ENCODE results near the gene FKBP15. TPM values are rescaled to one million over a fixed set of nuclear protein-coding genes. Genes with fewer than 3 reads are reported as not detected.

Gene FKBP15
- polyA plus RNA-seq, 1 donor from 2014 or later: 12.1 TPM

DNA sequence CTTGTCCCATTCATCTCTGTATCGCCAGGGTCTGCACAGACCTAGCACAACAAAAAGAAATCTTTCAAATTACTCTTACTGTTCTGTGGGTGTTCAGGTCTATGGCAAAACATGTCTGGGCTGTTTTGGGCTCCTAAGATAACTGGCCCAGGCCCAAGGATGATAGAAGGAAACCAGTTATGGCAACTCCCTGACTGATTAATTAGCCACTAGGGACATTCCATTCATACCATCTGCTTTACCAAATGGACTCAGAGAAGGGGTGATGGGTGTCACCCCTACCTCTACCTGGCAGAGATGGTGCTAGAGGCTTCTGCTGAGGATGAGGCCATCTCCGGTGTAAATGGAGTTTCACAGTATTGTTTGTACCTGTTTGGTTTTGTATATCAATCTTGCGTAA, 68.4 kb downstream of the FKBP15 start:
- no peak overlapping the region for H3K4me2 ChIP-seq (ENCODE audit: low read length)

DNA sequence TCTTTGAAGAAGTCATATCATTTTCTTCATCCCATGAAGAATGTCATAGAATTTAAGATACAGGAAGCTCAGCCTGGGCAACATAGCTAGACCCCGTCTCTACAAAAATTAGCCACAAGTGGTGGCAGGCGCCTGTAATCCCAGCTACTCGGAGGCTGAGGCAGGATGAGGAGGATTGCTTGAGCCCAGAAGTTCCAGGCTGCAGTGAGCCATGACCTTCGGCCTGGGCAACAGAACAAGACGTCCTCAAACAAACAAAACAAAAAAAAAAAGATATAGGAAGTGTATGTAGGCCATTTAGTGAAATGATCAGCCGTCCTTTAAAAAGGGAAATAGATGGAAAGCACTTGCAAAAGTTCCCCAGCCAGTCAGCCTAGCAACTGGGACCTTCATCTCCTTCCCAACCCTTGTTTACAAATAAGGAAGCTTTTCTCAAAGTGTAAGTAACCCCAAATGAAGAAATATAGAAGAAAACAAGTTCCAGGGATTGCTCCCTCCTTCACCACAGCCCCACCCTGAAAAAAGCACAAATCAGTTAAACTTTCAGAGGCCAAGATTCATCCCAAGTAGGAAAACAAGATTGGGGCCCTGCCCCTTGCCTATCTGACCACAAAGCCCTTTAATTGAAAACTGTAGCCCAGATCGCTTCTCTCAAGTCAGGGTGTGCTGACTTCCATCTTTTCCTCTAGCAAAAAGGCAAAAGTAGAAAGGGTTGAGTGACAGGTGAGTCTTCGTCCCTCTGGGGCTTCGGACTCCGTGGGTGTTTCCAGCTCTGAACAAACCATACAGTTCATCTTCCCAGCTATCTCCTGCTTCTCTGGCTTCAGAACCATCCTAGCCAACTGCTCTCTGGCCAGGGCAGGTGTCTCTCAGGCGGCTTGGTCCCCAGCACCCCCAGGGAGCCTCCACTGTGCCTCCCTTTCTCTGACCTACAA, 69.1 kb downstream of the FKBP15 start:
- TF ChIP-seq MXI1 (conservative IDR thresholded peaks at IDR 0.05; ENCODE audit: poor library complexity, severe bottlenecking) (no peak), EZH2 (IDR thresholded peaks at IDR 0.05; ENCODE audit: borderline replicate concordance, insufficient read depth, low read length, poor library complexity, severe bottlenecking) (no peak), RAD21 (conservative IDR thresholded peaks at IDR 0.05) (no peak), POLR2AphosphoS5 (IDR thresholded peaks at IDR 0.05) (no peak), TAF1 (IDR thresholded peaks at IDR 0.05; ENCODE audit: low read depth) (no peak), EP300 (conservative IDR thresholded peaks at IDR 0.05; ENCODE audit: poor library complexity, severe bottlenecking) (no peak), SMC3 (conservative IDR thresholded peaks at IDR 0.05; ENCODE audit: poor library complexity) (no peak)
- TF ChIP-seq, protein P1, sequence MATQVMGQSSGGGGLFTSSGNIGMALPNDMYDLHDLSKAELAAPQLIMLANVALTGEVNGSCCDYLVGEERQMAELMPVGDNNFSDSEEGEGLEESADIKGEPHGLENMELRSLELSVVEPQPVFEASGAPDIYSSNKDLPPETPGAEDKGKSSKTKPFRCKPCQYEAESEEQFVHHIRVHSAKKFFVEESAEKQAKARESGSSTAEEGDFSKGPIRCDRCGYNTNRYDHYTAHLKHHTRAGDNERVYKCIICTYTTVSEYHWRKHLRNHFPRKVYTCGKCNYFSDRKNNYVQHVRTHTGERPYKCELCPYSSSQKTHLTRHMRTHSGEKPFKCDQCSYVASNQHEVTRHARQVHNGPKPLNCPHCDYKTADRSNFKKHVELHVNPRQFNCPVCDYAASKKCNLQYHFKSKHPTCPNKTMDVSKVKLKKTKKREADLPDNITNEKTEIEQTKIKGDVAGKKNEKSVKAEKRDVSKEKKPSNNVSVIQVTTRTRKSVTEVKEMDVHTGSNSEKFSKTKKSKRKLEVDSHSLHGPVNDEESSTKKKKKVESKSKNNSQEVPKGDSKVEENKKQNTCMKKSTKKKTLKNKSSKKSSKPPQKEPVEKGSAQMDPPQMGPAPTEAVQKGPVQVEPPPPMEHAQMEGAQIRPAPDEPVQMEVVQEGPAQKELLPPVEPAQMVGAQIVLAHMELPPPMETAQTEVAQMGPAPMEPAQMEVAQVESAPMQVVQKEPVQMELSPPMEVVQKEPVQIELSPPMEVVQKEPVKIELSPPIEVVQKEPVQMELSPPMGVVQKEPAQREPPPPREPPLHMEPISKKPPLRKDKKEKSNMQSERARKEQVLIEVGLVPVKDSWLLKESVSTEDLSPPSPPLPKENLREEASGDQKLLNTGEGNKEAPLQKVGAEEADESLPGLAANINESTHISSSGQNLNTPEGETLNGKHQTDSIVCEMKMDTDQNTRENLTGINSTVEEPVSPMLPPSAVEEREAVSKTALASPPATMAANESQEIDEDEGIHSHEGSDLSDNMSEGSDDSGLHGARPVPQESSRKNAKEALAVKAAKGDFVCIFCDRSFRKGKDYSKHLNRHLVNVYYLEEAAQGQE (IDR thresholded peaks at IDR 0.05; ENCODE audit: borderline replicate concordance): no peak
- TF ChIP-seq, protein P2, sequence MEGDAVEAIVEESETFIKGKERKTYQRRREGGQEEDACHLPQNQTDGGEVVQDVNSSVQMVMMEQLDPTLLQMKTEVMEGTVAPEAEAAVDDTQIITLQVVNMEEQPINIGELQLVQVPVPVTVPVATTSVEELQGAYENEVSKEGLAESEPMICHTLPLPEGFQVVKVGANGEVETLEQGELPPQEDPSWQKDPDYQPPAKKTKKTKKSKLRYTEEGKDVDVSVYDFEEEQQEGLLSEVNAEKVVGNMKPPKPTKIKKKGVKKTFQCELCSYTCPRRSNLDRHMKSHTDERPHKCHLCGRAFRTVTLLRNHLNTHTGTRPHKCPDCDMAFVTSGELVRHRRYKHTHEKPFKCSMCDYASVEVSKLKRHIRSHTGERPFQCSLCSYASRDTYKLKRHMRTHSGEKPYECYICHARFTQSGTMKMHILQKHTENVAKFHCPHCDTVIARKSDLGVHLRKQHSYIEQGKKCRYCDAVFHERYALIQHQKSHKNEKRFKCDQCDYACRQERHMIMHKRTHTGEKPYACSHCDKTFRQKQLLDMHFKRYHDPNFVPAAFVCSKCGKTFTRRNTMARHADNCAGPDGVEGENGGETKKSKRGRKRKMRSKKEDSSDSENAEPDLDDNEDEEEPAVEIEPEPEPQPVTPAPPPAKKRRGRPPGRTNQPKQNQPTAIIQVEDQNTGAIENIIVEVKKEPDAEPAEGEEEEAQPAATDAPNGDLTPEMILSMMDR (IDR thresholded peaks at IDR 0.05; ENCODE audit: poor library complexity, severe bottlenecking): no peak
- H3K9me2 ChIP-seq (ENCODE audit: insufficient read depth, low read length): no peaks in the 10 kb centered on the region
- H2AFZ ChIP-seq (ENCODE audit: low read depth, low read length): no peak overlapping the region
- no peaks in the 10 kb centered on the region for H3F3A ChIP-seq (ENCODE audit: insufficient read depth, low read length, poor library complexity, severe bottlenecking)
- H3K79me2 ChIP-seq (replicated peaks; ENCODE audit: insufficient read depth, low read length): no peaks in the 10 kb centered on the region
- H3K4me3 ChIP-seq (ENCODE audit: low read length): peak overlapping the region; percentile 96
- H3K4me2 ChIP-seq (ENCODE audit: low read length): peak overlapping the region; percentile 62
- H3K36me3 ChIP-seq (ENCODE audit: insufficient read depth, low read length): no peaks in the 10 kb centered on the region
- no peaks in the 10 kb centered on the region for H3K27me3 ChIP-seq (ENCODE audit: insufficient read depth, low read depth, low read length)
- no peak overlapping the region for H3K27ac ChIP-seq (ENCODE audit: low read length)
- H4K20me1 ChIP-seq (ENCODE audit: insufficient read depth): no peaks in the 10 kb centered on the region
- H3K9ac ChIP-seq (ENCODE audit: low read length): peak overlapping the region; percentile 77
- H3K9me3 ChIP-seq (ENCODE audit: low read length): no peaks in the 10 kb centered on the region

More for the DNA sequence above, 68.4 kb downstream of the FKBP15 start:
- no peaks in the 10 kb centered on the region for H3K9me2 ChIP-seq (ENCODE audit: insufficient read depth, low read length)
- H3K27me3 ChIP-seq (ENCODE audit: insufficient read depth, low read depth, low read length): no peaks in the 10 kb centered on the region
- H2AFZ ChIP-seq (ENCODE audit: low read depth, low read length): no peak overlapping the region
- no peaks in the 10 kb centered on the region for H4K20me1 ChIP-seq (ENCODE audit: insufficient read depth)
- H3K36me3 ChIP-seq (ENCODE audit: insufficient read depth, low read length): no peaks in the 10 kb centered on the region
- no peaks in the 10 kb centered on the region for H3F3A ChIP-seq (ENCODE audit: insufficient read depth, low read length, poor library complexity, severe bottlenecking)
- H3K4me3 ChIP-seq (ENCODE audit: low read length): no peak overlapping the region
- H3K9ac ChIP-seq (ENCODE audit: low read length): no peak overlapping the region
- no peaks in the 10 kb centered on the region for H3K79me2 ChIP-seq (replicated peaks; ENCODE audit: insufficient read depth, low read length)
- TF ChIP-seq SMC3 (conservative IDR thresholded peaks at IDR 0.05; ENCODE audit: poor library complexity) (no peak), TAF1 (IDR thresholded peaks at IDR 0.05; ENCODE audit: low read depth) (no peak), EZH2 (IDR thresholded peaks at IDR 0.05; ENCODE audit: borderline replicate concordance, insufficient read depth, low read length, poor library complexity, severe bottlenecking) (no peak), EP300 (conservative IDR thresholded peaks at IDR 0.05; ENCODE audit: poor library complexity, severe bottlenecking) (no peak)
- TF ChIP-seq, protein P2 (IDR thresholded peaks at IDR 0.05; ENCODE audit: poor library complexity, severe bottlenecking): no peak
- TF ChIP-seq, protein P1 (IDR thresholded peaks at IDR 0.05; ENCODE audit: borderline replicate concordance): no peak
- no peaks in the 10 kb centered on the region for H3K9me3 ChIP-seq (ENCODE audit: low read length)
- no peak overlapping the region for H3K27ac ChIP-seq (ENCODE audit: low read length)
